Central memory CD4-positive, alpha-beta T cell (primary cell): Measurements from ENCODE around the gene VN1R2.
A peak's percentile ranks its signal among the peaks of the same experiment; 100 is the strongest.
"Not testable (repeated sequence)": the region's sequence is repeated elsewhere in the genome, so short reads cannot be mapped to it uniquely, and the experiment has no call there.

Source experiments
- DNase-seq: peaks from one replicate; pipeline ENCODE4 v3.0.0; 2022
- total RNA-seq, 3 experiments: gene quantifications; one replicate each; lab custom pipeline; 2026; lab: John Stamatoyannopoulos, UW

Gene VN1R2
- total RNA-seq, result 0 reads per million in 3 experiments

- not testable (repeated sequence) for DNase-seq
Measured at GRCh38 chr19:53257715-53258342, at the start of gene VN1R2. TSS of gene VN1R2 (plus strand) at chr19:53258292. CDS start at chr19:53258376, 84 bp downstream.

GRCh38 chr19:53211554-53211953, 46.5 kb upstream of the VN1R2 start:
- DNase-seq, result not testable (repeated sequence)

- DNase-seq, result no peak
Measured at GRCh38 chr19:53212703-53213320, 45.3 kb upstream of the VN1R2 start.

- not testable (repeated sequence) for DNase-seq
Measured at GRCh38 chr19:53222716-53223115, 35.4 kb upstream of the VN1R2 start.

GRCh38 chr19:53224606-53225005, 33.5 kb upstream of the VN1R2 start:
- DNase-seq, result no peak

GRCh38 chr19:53237114-53237777, 20.8 kb upstream of the VN1R2 start:
- no peak for DNase-seq

- DNase-seq, result no peak
Measured at GRCh38 chr19:53246498-53246897, 11.6 kb upstream of the VN1R2 start.

- peak; percentile 74 for DNase-seq
Measured at GRCh38 chr19:53254411-53255341, 3.4 kb upstream of the VN1R2 start, which contains the start of gene ZNF677. TSS of gene ZNF677 (minus strand) at chr19:53254873. CDS start at chr19:53251550, 3,323 bp downstream.

GRCh38 chr19:53267623-53268022, 9.5 kb downstream of the VN1R2 start, which contains the start of gene VN1R4:
TSS of gene VN1R4 (minus strand) at chr19:53267723. CDS start at chr19:53267665, 58 bp downstream.
- not testable (repeated sequence) for DNase-seq

- DNase-seq, result not testable (repeated sequence)
Measured at GRCh38 chr19:53269861-53270260, 11.8 kb downstream of the VN1R2 start.

- no peak for DNase-seq
Measured at GRCh38 chr19:53272044-53272443, 14.0 kb downstream of the VN1R2 start.

- no peak for DNase-seq
Measured at GRCh38 chr19:53275480-53275879, 17.4 kb downstream of the VN1R2 start.

GRCh38 chr19:53281947-53282346, 23.9 kb downstream of the VN1R2 start:
- not testable (repeated sequence) for DNase-seq

- DNase-seq, result no peak
Measured at GRCh38 chr19:53285087-53285486, 27.0 kb downstream of the VN1R2 start.

GRCh38 chr19:53290758-53291549, 32.9 kb downstream of the VN1R2 start:
- no peak for DNase-seq

- no peak for DNase-seq
Measured at GRCh38 chr19:53294786-53295441, 36.8 kb downstream of the VN1R2 start.

- DNase-seq, result not testable (repeated sequence)
Measured at GRCh38 chr19:53301341-53301740, 43.2 kb downstream of the VN1R2 start.

- no peak for DNase-seq
Measured at GRCh38 chr19:53308339-53308811, 50.3 kb downstream of the VN1R2 start.
